ENCODE results near the gene BBX. TPM values are rescaled to one million over a fixed set of nuclear protein-coding genes. Genes with fewer than 3 reads are reported as not detected.
A peak's percentile ranks its signal among the peaks of the same experiment; 100 is the strongest.

The BBX gene
- total and polyA plus RNA-seq, 2 of the 4 experiments (the other 2 are of a cell fraction): 13.6 to 107 TPM

DNA sequence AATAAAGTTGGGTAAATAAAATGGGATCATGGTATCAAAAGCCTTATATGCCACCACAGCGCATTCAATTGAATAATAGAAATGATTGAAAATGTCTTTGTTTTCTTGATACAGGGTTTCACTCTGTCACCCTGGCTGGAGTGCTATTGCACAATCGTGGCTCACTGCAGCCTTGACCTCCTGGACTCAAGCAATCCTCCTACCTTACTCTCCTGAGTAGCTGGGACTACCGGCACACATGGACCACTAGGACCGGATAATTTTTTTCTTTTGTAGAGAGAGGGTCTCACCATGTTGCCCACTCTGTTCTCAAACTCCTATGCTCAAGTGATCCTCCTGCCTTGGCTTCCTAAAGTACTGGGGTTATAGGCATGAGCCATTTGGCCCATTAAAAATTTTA lies 33.8 kb upstream of the BBX start:
- no peak overlapping the region for H3K4me2 ChIP-seq (ENCODE audit: low read depth, low read length)
- no peaks in the 10 kb centered on the region for H3K9me3 ChIP-seq (ENCODE audit: control insufficient read depth, insufficient read depth, low read length)
- no peak overlapping the region for H2BK5ac ChIP-seq (ENCODE audit: low read depth, low read length, poor library complexity, severe bottlenecking)
- in situ Hi-C loops (cut with MboI; ENCODE audit: low sequenced_read_pairs) (no loop called here), intact Hi-C loops (cut with micrococcal nuclease) (no loop called here), dilution Hi-C loops (cut with HindIII; ENCODE audit: low sequenced_read_pairs, unreplicated experiment) (no loop called here)
- ChIA-PET CTCF (no interaction called here), POLR2A (ENCODE audit: unreplicated experiment) (no interaction called here)
- no peak overlapping the region for H2BK120ac ChIP-seq (ENCODE audit: low read depth, low read length)
- no peak overlapping the region for H3K4me3 ChIP-seq (ENCODE audit: insufficient read depth, low read depth, low read length)
- H3K4me1 ChIP-seq (ENCODE audit: control insufficient read depth, insufficient read depth, low read length): no peaks in the 10 kb centered on the region
- no peak overlapping the region for H2AK5ac ChIP-seq (ENCODE audit: low read depth, low read length)
- no peak overlapping the region for H2BK15ac ChIP-seq (ENCODE audit: low read depth, low read length)
- H4K20me1 ChIP-seq (ENCODE audit: insufficient read depth, low read length): no peaks in the 10 kb centered on the region
- no peaks in the 10 kb centered on the region for H3K36me3 ChIP-seq (ENCODE audit: control insufficient read depth, insufficient read depth, low read length)
- DNase-seq: no peak
- H4K8ac ChIP-seq (ENCODE audit: low read depth in 2 of 2, low read length in 2 of 2): no peak overlapping the region
- H4K5ac ChIP-seq (ENCODE audit: low read depth, low read length): no peak overlapping the region
- H3K9me1 ChIP-seq (ENCODE audit: insufficient read depth, low read length): no peaks in the 10 kb centered on the region
- no TSS peak for BruUV-seq (replicated peaks)
- no peak overlapping the region for H3K9ac ChIP-seq (ENCODE audit: low read depth, low read length)
- H2AFZ ChIP-seq (replicated peaks; ENCODE audit: low read length, poor library complexity): no peak overlapping the region
- H2AK9ac ChIP-seq (replicated peaks; ENCODE audit: low read depth, low read length, poor library complexity): no peak overlapping the region
- no peak overlapping the region for H3K56ac ChIP-seq (ENCODE audit: extremely low read depth, insufficient read depth, low read length)
- TF ChIP-seq CEBPB (IDR thresholded peaks at IDR 0.05; ENCODE audit: low read depth, low read length) (peak; percentile 83), BHLHE40 (IDR thresholded peaks at IDR 0.05; ENCODE audit: low read depth, low read length) (no peak)
- H3K14ac ChIP-seq (replicated peaks; ENCODE audit: low read depth, low read length): no peak overlapping the region
- H3K27me3 ChIP-seq (ENCODE audit: control insufficient read depth, insufficient read depth, low read length): no peaks in the 10 kb centered on the region
- WGBS, 2 experiments (ENCODE audit: extremely low coverage in 2 of 2, insufficient read length in 1 of 2): no CpG with 5 or more reads among the region's 4 CpGs
- no peak overlapping the region for H3K4ac ChIP-seq (ENCODE audit: low read depth, low read length)
- H2BK20ac ChIP-seq (ENCODE audit: low read depth, low read length): no peak overlapping the region
- no peak overlapping the region for H3K18ac ChIP-seq (ENCODE audit: low read depth, low read length)
- no peak overlapping the region for H4K91ac ChIP-seq (ENCODE audit: insufficient read depth, low read depth, low read length)
- H3K23ac ChIP-seq (ENCODE audit: low read depth, low read length): no peak overlapping the region
- H3K27ac ChIP-seq (ENCODE audit: insufficient read depth, low read length): no peak overlapping the region
- ATAC-seq (ENCODE audit: low read depth): no peak
- H3K79me1 ChIP-seq (ENCODE audit: low read depth in 1 of 2, low read length in 2 of 2): no peaks in the 10 kb centered on the region

All from IMR-90 (cell line).